Right renal pelvis (tissue), 4 donors: ENCODE measurements around the gene ATP2C2. TPM values are rescaled to one million over a fixed set of nuclear protein-coding genes. Genes with fewer than 3 reads are reported as not detected.

ENCODE experiments used
- DNase-seq, 4 donors: peaks; one replicate each; pipeline ENCODE4 v3.0.0-alpha.2; 2013; ENCODE audit warnings: low read depth in 4 of 4, low spot score in 3 of 4, missing footprints in 1 of 4
- polyA plus RNA-seq, 4 donors: library from polyadenylated mRNA; unstranded; fragments of 120-200 nt; gene quantifications; one replicate each; pipeline ENCODE4 v1.2.1, GENCODE V29; 2013; ENCODE audit not compliant: insufficient read length in 4 of 4

ATP2C2 gene
- polyA plus RNA-seq, 4 donors = 0.45 to 1.5 (median 0.85) TPM

DNA sequence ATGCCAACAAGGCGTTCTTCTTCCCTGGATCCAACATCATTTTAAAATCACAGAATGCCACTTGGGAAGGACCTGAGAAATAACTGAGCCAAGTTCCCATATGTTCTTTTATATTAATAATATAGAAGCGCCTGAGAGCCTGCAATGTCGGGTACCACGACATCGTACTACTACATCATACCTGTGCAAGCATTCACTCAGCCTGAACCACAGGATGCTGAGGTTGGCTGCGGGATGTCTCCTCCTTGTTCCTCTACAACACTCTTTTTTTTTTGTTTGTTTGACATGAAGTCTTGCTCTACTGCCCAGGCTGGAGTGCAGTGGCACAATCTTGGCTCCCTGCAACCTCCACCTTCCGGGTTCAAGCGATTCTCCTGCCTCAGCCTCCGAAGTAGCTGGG is 2.1 kb upstream of the ATP2C2 start:
- no peak for DNase-seq

DNA sequence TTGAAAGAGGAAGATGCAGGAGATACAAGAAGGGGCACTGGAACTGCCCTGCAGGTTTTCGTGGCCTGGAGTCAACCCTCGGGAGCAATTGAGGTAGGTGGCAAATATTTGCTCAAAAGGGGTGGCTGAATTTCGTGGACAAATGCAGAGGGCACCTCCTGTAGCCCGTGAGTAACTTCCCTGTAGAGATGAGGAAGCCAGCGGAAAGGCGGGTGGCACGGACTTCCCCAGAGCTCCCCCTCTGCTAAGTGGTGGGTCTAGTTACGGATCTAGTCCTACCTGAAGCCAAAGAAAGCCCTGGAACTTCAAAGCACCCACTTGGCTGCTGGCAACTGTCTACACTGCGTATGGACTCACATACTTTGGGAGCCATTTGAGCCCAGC is 1.0 kb upstream of the ATP2C2 start:
- DNase-seq = no peak

DNA sequence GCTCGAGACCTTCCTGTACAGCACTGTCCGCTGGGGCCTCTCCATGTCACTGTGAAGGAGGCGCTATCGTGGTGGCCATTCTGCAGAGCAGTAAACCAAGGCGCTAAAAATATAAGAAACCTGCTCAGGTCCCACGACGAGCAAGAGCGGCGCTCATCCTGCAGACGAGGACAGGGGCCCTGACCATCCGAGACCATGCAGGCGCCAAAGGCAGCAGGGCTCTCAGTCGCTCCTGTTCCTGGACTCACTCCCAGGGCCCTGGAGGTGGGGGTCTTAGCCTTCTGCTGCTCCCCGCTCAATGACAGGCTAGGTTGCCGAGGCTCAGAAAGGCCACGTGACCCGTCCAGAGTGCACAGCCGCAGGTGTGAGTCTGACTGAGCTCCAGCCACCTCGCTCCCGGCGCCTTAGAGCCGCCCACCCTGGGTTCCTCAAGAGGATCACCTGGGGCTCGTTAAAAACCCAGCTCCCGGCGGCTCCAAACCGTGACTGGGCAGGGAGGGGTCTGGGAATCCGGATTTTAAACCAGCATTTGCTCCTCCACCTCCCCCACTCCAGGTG is 509 bp upstream of the ATP2C2 start:
- no peak for DNase-seq

DNA sequence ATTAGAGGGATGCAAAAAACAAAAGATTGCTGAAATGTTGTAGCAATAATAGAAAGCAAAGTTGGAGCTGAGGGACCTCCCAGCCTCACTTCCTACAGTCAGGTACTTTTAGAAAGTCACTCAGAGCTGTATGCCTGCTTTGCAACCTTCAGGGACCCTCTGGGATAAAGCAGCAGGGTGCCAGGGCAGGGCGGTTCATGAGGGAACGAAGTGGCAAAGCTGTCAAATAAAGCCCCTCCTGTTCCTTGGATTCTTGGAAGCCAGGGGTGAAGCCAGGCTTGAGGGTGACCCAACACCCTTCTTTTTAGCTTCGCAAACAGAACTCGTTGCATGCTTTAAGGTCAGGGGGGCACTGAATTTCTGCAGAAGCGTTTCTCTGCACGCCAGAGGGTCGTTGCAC is 767 bp downstream of the ATP2C2 start:
- DNase-seq = no peak

DNA sequence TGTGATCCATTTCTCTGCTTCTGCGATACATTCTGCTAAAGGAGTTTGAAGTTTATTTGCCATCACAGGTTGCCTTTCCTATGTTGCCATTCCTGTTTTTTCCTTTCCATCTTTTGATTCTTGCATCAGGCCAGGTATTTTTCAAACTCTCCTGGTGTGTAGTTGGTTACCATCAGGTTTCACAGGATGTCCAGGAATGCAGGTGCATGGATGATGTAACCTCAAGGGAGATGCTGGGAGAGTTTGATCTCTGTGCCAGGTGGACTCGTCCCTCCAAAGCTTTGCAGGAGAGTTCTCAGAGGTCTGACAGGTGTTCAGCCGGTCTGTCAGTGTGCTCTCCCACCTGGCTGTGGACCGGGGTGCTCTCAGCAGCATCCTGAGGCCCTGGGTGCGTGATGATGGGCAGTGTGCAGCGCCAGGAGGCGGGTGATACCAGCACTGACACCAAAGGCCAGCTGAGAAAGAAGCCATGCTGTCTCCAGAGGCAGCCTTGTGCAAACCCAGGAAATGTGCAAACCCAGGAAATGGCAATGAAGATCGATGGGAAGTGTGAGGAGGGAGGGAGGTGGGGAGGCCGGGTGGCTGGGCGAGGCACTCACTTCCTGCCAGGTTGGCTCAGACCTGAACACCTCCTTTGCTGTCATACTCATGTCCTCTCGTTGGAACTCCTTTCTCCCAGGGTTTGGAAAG is 1.7 kb downstream of the ATP2C2 start:
- DNase-seq = no peak

- DNase-seq = no peak
These were observed 2.6 kb downstream of the ATP2C2 start for GRCh38 chr16:84370723-84371552.

GRCh38 chr16:84371553-84371865 is 3.2 kb downstream of the ATP2C2 start:
- DNase-seq = no peak

- DNase-seq = no peak
These were observed 5.7 kb downstream of the ATP2C2 start for GRCh38 chr16:84373907-84374489.

DNA sequence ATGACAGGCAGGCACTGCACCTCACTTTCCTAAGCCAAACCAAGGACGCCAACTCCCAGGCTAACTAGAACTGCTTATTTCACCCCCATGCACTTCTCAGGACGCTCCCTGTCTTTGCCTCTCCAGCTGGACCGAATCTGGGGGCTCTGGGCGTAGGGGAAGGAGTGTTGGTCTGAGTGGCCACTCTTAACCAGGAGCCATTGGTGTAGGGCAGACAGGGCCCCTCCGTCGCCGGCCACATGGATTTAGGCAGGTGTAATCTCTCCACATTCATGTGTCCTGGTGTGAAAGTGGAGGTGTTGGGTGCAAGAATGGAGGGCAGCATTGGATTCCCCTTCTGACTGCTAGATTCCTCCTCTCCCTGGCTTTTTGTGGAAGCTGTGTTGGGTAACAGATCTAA is 9.8 kb downstream of the ATP2C2 start:
- no peak for DNase-seq

DNA sequence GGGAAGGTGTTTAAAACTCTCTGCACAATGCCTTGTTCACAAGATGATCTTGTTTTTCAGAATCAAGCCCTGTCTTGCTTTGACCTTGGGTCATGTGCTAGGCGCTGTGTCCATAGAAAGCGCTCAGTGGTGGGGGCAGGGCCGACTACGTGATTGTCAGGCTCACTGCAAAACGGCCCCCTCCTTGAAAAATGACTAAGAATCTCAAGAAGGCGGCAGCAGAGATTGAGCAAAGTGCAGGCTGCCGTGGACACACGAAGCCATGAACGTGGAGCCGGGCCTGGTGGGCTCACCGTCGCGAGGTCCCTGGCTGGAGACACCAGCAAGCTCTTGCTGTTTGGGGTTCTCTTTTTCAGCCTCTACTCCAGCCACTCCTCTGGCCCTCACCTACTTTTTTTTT is 10.2 kb downstream of the ATP2C2 start:
- DNase-seq = no peak

- no peak for DNase-seq
These were observed 10.8 kb downstream of the ATP2C2 start for GRCh38 chr16:84379008-84379708.

DNA sequence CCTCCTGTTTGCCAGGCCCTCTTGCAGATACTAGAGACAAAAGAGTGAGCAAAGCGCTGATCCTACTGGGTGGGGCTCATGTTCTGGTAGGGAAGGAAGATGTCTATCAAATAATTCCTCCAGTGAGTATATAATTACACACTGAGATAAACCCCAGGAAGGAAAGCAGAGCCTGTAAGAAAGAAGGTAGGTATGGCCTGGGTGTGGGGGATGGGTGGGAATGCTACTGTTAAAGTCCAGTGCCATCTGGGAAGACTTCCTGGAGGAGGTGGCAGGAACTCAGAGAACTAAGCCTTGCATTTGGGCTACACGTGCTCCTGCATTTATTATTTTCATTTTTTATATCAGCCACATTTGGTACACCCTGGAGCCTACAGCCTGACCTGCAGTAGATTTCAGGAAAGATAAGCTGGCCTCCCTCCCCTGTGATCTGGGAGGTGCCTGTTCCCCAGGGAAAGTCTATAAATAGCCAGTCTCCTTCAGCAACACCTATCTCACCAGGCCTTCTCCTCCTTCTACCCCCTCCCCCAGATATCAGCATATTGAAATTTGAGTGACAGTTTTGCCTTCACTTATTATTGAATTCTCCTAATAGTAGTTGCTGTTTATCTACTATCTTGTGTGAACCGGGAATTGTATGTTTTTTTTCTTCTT is 11.5 kb downstream of the ATP2C2 start:
- DNase-seq = no peak

- no peak for DNase-seq
These were observed 12.1 kb downstream of the ATP2C2 start for GRCh38 chr16:84380405-84380804.

- DNase-seq = no peak
These were observed 14.1 kb downstream of the ATP2C2 start for GRCh38 chr16:84382396-84382795.

DNA sequence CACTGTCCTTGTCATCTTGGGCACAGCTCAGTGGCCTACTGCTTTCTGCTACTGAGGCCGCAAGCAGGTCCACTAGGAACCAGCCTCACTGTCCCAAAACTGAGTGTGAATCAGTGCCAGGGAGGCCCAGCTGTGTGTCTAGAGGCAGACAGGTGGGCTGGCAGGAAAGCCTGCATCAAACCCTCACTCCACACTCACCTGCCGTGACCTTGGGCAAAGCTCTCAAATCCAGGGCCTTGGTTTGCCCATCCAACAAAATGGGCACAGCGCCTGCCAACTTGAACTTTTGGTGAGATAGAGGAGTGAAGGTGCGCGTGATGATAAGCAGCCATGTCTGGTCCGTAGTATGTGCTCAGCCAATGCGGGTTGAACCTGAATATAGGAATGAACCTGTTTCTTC is 14.8 kb downstream of the ATP2C2 start:
- no peak for DNase-seq

- no peak for DNase-seq
These were observed 17.7 kb downstream of the ATP2C2 start for GRCh38 chr16:84386047-84386446.

DNA sequence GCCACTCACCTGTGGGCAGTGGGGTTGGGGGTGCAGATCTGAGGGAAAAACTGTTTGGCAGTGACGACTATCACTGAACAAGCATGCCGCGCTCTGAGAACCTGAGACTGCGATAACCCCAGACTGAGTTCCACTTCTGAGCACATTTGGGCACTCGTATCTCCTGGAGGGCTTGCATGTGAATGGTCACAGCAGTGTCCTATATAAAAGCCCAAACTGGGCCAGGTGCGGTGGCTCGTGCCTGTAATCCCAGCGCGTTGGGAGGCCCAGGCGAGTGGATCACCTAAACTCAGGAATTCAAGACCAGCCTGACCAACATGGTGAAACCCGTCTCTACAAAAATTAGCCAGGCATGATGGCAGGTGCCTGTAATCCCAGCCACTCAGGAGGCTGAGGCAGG is 18.7 kb downstream of the ATP2C2 start:
- DNase-seq = no peak

DNA sequence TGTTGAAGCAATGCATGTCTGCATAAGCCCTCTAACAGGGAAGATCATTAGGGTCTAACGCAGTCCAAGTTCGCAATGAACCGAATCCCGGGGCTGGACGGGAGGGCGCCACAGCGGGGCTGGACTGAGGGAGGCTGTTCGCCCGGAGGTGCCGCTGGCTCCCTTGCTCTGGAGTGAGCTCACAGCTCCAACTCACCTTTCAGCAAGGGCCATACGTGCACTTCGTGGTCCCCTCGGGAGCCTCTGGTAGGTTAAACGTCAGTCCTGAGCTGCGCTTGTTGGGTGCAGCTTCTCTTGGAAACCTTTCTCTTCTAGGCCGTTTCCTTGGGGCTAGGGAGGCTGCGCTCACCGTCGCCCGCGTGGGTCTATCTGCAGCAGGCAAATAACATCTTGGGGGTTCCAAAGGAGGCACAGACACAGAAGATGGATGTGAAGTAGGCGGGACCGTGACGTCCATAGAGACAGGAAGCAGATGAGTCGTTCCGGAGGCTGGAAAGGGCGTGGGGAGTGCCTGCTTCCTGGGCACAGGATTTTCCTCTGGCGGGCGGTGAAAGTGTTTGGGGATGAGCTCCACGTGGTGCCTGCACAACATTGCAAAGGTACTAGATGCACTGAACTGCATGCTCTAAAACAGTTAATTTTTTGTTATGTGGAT is 21.9 kb downstream of the ATP2C2 start:
- DNase-seq = no peak

GRCh38 chr16:84391151-84392030 is 23.1 kb downstream of the ATP2C2 start:
- no peak for DNase-seq
